HG02763 (cell line): ENCODE results near the gene MLPH.

ENCODE experiments used
- ATAC-seq: cut with Tn5 transposase; IDR thresholded peaks from one replicate; pipeline ENCODE4 v1.9.1; 2021; ENCODE audit warnings: mild to moderate bottlenecking, moderate library complexity; ENCODE audit not compliant: unreplicated experiment

The MLPH gene

GRCh38 chr2:237497009-237497837, 10.2 kb downstream of the MLPH start:
- ATAC-seq: no peak

DNA sequence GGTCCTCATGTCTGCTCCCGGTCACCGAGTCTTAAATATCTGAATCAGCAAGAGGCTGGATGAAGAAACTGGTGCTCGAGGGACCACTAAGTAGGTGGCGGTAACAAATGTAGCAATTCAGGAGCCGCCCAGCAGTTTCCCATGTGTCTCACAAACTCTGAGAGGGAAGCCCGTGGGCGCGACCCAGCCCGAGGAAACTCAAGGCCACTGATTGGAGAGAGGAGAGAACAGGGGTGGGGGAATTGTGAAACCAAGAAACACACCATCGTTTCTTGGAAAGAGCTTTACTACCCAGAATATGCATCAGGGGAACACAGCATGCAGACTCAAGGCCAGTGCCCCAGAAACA, 10.8 kb downstream of the MLPH start:
- no peak for ATAC-seq

GRCh38 chr2:237498341-237498740, 11.3 kb downstream of the MLPH start:
- no peak for ATAC-seq

DNA sequence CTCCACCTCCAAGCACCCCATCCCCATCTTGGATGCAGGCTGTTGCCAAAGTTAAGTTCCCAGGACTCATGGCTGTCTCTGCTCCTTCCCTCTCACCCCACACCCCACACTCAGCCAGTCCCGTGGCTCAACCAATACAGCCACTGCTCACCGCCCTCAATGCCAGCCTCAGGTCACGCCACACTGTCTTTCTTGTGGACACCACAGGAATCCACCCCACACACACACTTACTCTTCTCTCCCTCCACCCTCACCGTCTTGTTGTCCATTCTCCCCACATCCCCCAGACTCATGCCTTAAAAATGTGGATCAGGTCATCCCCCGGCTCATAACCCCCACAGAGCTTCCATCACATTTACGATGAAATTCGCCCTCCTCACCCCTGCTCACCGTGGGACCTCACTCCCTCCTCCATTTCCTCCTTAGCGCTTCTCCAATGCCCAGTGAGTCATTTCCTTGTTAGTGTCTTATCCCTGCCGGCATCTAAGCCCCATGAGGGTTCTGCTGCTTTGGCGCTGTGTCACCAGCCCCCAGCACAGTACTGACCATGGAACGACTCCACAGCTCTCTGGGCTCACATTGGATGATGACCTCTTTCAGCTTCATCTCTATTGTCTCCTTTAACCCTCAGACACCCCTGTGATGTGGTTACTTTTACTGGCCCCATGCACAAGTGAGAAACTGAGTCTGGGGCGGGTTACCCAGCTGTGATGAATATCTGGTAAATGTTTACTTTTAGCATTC, 13.8 kb downstream of the MLPH start:
- no peak for ATAC-seq

DNA sequence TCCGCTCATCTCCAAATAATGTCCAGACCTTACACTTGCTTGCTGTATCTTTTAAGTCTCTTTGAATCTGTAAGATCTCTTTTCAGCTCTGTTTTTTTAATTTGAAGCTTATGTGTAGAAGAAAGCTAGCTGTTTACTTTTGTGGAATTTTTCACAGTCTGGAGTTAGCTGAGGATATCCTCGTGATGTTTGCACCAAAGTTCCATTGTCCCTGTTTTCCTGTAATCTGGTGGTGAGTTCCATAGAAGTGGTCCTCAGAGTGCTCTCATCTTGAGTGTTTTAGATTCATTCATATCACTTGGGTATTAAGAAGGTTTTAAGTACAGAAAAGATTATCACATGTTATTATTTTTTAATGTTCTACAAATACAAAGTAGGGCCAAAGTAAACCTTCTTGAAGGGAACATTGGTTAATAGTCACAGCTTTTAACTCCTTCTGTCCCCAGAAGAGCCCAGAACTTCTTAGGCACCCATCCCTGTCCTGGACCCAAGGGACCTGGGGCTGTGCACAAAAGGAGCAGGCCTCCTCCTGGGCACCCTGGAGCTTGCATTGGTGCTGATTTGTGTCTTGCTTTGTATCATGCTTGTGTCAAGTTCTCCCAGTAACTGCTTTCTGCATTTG, 15.0 kb downstream of the MLPH start:
- ATAC-seq: no peak

- no peak for ATAC-seq
Observed at GRCh38 chr2:237503201-237503600, 16.1 kb downstream of the MLPH start.

- ATAC-seq: no peak
Observed at GRCh38 chr2:237505188-237505939, 18.3 kb downstream of the MLPH start.

DNA sequence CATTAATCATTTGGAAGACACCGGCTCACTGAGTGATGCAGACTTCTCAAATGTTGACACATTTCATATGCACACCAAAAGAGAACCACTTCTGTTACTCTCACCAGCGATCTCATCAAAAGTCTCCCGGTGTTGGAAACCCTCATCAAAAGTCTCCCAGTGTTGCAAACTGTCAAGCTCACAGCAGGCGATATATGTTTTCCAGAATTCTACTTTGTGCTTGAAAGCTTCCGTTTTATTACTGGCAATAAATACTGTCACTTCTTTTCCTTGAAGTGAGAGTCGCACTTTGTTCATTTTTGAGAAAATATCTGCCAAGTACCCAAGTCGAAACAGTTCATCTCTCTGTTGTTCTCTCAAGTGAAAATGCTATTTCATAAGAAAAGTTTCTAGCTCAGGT, 20.5 kb downstream of the MLPH start:
- no peak for ATAC-seq

- no peak for ATAC-seq
Observed at GRCh38 chr2:237508361-237508760, 21.3 kb downstream of the MLPH start.

- ATAC-seq: no peak
Observed at GRCh38 chr2:237509151-237509550, 22.1 kb downstream of the MLPH start.

GRCh38 chr2:237509905-237510304, 22.9 kb downstream of the MLPH start:
- ATAC-seq: no peak

GRCh38 chr2:237510502-237511217, 23.6 kb downstream of the MLPH start:
- ATAC-seq: no peak

DNA sequence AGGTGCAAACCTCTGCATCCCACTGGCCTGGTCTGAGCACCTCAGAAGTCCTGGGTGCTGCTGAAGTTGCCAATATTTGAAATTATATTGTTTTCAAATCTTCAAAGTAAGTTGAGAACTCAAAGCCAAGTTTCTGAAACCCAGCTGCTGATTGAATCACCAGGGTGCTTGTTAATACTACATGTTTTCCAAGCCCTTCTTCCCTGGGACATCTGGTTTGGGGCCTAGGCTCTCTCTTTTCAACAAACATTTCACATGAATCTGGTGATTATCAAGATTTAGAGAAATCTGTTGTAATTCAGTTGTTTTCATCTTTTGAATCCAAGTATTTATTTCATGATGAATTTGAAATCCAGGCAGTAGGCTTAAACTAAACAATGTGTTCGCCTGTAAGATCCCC, 24.4 kb downstream of the MLPH start:
- ATAC-seq: no peak

GRCh38 chr2:237511885-237512405, 24.9 kb downstream of the MLPH start:
- no peak for ATAC-seq

- no peak for ATAC-seq
Observed at GRCh38 chr2:237512774-237513466, 25.9 kb downstream of the MLPH start.

GRCh38 chr2:237513693-237514092, 26.6 kb downstream of the MLPH start:
- no peak for ATAC-seq

DNA sequence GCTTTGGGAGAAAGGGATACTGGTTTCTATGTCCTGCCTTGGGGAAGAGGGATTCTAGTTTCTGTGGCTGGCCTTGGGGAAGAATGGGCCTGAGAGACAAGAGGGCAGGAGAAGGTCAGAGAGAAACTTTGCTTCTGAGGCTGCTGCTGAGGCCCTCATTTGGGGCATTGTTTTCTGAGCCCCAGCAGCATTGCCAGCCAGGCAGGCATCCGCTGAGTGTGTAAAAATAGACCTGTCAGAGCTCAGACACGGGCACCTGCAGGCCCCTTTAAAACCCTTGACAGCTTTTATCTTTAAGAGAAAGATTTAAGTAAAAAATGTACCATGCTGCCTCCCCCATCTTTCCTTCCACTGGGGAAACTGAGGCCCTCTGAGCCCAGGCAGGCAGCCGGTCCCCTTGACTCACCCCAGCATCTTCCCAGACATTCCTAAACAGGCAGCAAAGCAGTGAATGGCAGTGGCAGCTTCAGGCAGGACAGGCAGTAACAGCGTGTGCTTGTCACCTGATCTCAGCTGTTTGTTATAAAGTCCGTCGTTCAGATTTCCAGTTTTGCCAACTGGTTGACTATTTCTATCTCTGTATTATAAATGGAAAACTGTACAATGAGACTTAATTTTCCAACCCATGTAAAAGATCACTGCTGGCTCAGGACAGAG, 27.6 kb downstream of the MLPH start:
- no peak for ATAC-seq

GRCh38 chr2:237515166-237515565, 28.1 kb downstream of the MLPH start:
- no peak for ATAC-seq

- ATAC-seq: no peak
Observed at GRCh38 chr2:237515621-237516275, 28.7 kb downstream of the MLPH start.
